Cardiac atrium fibroblast (primary cell): ENCODE results near the gene BHLHE40. TPM values are rescaled to one million over a fixed set of nuclear protein-coding genes. Genes with fewer than 3 reads are reported as not detected.

ENCODE experiments used
- total RNA-seq: library from RNA; depleted of rRNA; stranded (reverse); fragments of >200 nt; gene quantifications from 2 replicates; pipeline ENCODE4 v1.2.3, GENCODE V29; 2015

The BHLHE40 gene
- total RNA-seq: 30.5 and 33.9 TPM in 2 replicates

GRCh38 chr3:4979428-4980228 is at the start of gene BHLHE40:
BHLHE40 (plus strand) TSS chr3:4979437; CDS start chr3:4979719, 282 bp downstream.

Other genes with a start within 250 kb of the BHLHE40 start
- gene ARL8B, start 142.9 kb downstream of the BHLHE40 start, total RNA-seq: 31.2 and 35.8 TPM in 2 replicates
- 19.1 and 25.3 TPM in 2 replicates for gene EDEM1, start 208.3 kb downstream of the BHLHE40 start, total RNA-seq